ENCODE measurements around the gene GSX2.

DNA sequence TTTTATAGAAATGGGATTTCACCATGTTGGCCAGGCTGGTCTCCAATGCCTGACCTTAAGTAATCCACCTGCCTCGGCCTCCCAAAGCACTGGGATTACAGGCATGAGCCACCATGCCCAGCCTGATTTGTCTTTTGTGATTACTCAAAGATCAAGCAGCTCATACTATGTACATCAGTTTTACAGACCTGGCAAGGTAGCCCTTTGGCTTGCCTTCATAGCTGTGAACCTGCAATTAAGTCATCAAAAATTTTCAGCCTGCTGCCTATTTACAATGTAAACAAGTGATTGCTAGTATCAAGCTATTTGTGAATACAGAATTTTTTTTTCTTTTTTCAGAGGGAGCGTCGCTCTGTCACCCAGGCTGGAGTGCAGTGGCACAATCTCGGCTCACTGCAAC, 46.2 kb downstream of the GSX2 start:
- TF ChIP-seq, protein P1, sequence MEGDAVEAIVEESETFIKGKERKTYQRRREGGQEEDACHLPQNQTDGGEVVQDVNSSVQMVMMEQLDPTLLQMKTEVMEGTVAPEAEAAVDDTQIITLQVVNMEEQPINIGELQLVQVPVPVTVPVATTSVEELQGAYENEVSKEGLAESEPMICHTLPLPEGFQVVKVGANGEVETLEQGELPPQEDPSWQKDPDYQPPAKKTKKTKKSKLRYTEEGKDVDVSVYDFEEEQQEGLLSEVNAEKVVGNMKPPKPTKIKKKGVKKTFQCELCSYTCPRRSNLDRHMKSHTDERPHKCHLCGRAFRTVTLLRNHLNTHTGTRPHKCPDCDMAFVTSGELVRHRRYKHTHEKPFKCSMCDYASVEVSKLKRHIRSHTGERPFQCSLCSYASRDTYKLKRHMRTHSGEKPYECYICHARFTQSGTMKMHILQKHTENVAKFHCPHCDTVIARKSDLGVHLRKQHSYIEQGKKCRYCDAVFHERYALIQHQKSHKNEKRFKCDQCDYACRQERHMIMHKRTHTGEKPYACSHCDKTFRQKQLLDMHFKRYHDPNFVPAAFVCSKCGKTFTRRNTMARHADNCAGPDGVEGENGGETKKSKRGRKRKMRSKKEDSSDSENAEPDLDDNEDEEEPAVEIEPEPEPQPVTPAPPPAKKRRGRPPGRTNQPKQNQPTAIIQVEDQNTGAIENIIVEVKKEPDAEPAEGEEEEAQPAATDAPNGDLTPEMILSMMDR (IDR thresholded peaks at IDR 0.05): no peak
- TF ChIP-seq POLR2A (IDR thresholded peaks at IDR 0.05): no peak
